MCF 10A (cell line): Measurements from ENCODE around the gene BTG1. TPM values are rescaled to one million over a fixed set of nuclear protein-coding genes. Genes with fewer than 3 reads are reported as not detected.
"Not testable (repeated sequence)": the region's sequence is repeated elsewhere in the genome, so short reads cannot be mapped to it uniquely, and the experiment has no call there.

Experiments
- BruUV-seq: library from RNA; stranded (reverse); fragments of 400-500 nt; replicated peaks from 2 replicates; lab custom pipeline; 2021; lab: Mats Ljungman, UMichigan
- CTCF ChIA-PET: fragments of 300-600 bp; sonication (Branson Sonifier 250); formaldehyde crosslinking; extraction: SDS; loops from one replicate; lab custom pipeline; 2021; ENCODE audit warnings: antibody characterized with exemption, inconsistent platforms; lab: Yijun Ruan, JAX
- POLR2A ChIA-PET: fragments of 300-600, 350-650 bp; sonication (Branson Sonifier 250); formaldehyde crosslinking; extraction: SDS; loops from one replicate; lab custom pipeline; 2020; ENCODE audit warnings: antibody characterized with exemption, inconsistent platforms; lab: Yijun Ruan, JAX
- DNase-seq: peaks from one replicate; pipeline ENCODE4 v3.0.0-alpha.2; 2018; ENCODE audit not compliant: unreplicated experiment
- H3K27ac Mint-ChIP-seq: one replicate; pipeline ENCODE4 v1.8.0; 2022; ENCODE audit warnings: mild to moderate bottlenecking, low read depth, mixed read lengths; ENCODE audit not compliant: unreplicated experiment
- H3K27me3 Mint-ChIP-seq: one replicate; pipeline ENCODE4 v1.8.0; 2022; ENCODE audit warnings: mixed read lengths; ENCODE audit not compliant: insufficient read depth, unreplicated experiment
- H3K36me3 Mint-ChIP-seq: one replicate; pipeline ENCODE4 v1.8.0; 2022; ENCODE audit warnings: mild to moderate bottlenecking, moderate library complexity, mixed read lengths; ENCODE audit not compliant: insufficient read depth, unreplicated experiment
- H3K4me1 Mint-ChIP-seq: one replicate; pipeline ENCODE4 v1.8.0; 2022; ENCODE audit warnings: mixed read lengths; ENCODE audit not compliant: insufficient read depth, unreplicated experiment
- H3K4me3 Mint-ChIP-seq: one replicate; pipeline ENCODE4 v1.8.0; 2022; ENCODE audit warnings: mild to moderate bottlenecking, moderate library complexity, mixed read lengths; ENCODE audit not compliant: unreplicated experiment
- H3K9me3 Mint-ChIP-seq: one replicate; pipeline ENCODE4 v1.8.0; 2022; ENCODE audit warnings: mixed read lengths; ENCODE audit not compliant: unreplicated experiment
- intact Hi-C: fragments of 100-400 bp; cut with micrococcal nuclease; formaldehyde crosslinking; loops from 2 replicates; pipeline ENCODE4 v1.14.1; 2022
- total RNA-seq: library from RNA; stranded (reverse); gene quantifications from 2 replicates; pipeline ENCODE4 v1.2.3, GENCODE V29; 2022
- TF ChIP-seq, protein P1 (sequence below): fragments of 200-600 bp; IDR thresholded peaks from one replicate; pipeline ENCODE4 v1.8.0; 2022; ENCODE audit warnings: antibody characterized with exemption, mild to moderate bottlenecking; ENCODE audit not compliant: unreplicated experiment

Gene BTG1
- total RNA-seq, 1 experiment from 2014 or later: 128 TPM

DNA sequence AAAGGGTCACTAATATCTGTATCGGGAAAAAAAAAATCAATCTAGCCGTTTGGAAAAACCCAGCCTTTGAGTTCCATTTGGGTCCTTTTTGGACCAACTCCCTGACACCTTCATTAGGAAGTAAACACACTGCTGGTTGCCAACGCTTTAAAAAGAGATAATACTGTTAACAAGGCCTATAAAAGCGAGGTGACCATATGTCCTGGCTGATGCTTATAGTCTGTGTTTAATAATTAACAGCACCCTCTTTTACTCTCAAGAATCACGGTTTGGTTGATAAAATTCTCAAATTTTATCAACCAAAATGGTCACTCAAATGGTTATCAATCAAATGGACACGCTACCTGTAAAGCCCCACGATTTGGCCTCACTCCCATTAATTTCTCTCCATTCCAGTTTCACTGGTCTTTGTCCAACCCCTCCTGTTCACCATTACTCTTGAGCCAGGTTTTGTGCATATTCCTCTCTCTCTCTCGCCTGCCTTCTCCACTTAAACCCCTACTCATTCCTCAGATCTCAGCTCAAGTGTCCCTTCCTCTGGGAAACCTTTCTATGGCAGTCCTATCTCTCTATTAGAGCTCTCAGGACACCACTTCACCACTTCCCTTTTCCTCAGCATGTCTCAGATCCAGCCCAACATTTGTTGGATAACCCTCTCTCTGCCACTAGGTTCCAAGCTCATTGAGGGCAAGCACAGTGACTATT, 9.5 kb downstream of the BTG1 start:
- CTCF ChIA-PET: interaction anchor here (0.6 to 2.6 kb wide), 7 partner anchors 9 to 754 kb away, joined by 3 to 22 read pairs (median 3); no protein-coding TSS in a partner anchor

DNA sequence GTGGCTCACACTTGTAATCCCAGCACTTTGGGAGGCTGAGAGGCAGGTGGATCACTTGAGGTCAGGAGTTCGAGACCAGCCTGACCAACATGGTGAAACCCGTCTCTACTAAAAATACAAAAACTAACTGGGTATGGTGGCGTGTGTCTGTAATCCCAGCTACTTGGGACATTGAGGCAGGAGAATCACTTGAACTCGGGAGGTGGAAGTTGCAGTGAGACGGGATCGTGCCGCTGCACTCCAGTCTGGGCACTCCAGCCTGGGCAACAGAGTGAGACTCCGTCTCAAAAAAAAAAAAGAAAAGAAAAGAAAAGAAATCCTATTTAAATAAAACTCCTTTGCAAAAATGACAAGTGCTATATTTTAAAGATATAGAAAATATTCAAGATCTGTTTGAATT, 10.1 kb downstream of the BTG1 start:
- ChIA-PET CTCF (interaction anchor here (1.0 to 1.8 kb wide), 2 partner anchors 9 to 754 kb away, joined by 4 to 11 read pairs; no protein-coding TSS in a partner anchor), POLR2A (interaction anchor here (0.7 to 10.8 kb wide), 16 partner anchors 10 to 755 kb away, joined by 3 to 198 read pairs (median 5); partner anchors contain the start of gene BTG1)
- H3K4me3 Mint-ChIP-seq, H3K9me3 Mint-ChIP-seq, DNase-seq, H3K27ac Mint-ChIP-seq, intact Hi-C loops, BruUV-seq, H3K27me3 Mint-ChIP-seq: not testable (repeated sequence)
- peaks cover 73% of the 10 kb centered on the region for H3K4me1 Mint-ChIP-seq
- H3K36me3 Mint-ChIP-seq: peaks cover 78% of the 10 kb centered on the region

More for the DNA sequence above, 9.5 kb downstream of the BTG1 start:
- TF ChIP-seq, protein P1, sequence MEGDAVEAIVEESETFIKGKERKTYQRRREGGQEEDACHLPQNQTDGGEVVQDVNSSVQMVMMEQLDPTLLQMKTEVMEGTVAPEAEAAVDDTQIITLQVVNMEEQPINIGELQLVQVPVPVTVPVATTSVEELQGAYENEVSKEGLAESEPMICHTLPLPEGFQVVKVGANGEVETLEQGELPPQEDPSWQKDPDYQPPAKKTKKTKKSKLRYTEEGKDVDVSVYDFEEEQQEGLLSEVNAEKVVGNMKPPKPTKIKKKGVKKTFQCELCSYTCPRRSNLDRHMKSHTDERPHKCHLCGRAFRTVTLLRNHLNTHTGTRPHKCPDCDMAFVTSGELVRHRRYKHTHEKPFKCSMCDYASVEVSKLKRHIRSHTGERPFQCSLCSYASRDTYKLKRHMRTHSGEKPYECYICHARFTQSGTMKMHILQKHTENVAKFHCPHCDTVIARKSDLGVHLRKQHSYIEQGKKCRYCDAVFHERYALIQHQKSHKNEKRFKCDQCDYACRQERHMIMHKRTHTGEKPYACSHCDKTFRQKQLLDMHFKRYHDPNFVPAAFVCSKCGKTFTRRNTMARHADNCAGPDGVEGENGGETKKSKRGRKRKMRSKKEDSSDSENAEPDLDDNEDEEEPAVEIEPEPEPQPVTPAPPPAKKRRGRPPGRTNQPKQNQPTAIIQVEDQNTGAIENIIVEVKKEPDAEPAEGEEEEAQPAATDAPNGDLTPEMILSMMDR: no peak
- peaks cover 85% of the 10 kb centered on the region for H3K36me3 Mint-ChIP-seq
- POLR2A ChIA-PET: interaction anchor here (0.7 to 10.8 kb wide), 31 partner anchors 10 to 755 kb away, joined by 3 to 198 read pairs (median 5); partner anchors contain the start of gene BTG1
- intact Hi-C loops: loop anchor here (2.0 kb wide), 1 partner anchor 357 kb away; no protein-coding TSS in a partner anchor
- no TSS peak for BruUV-seq
- no peak for DNase-seq
- H3K4me1 Mint-ChIP-seq: peaks cover 69% of the 10 kb centered on the region
- H3K4me3 Mint-ChIP-seq: peak overlapping the region; percentile 89
- peak overlapping the region; percentile 74 for H3K27ac Mint-ChIP-seq
- no peaks in the 10 kb centered on the region for H3K27me3 Mint-ChIP-seq
- H3K9me3 Mint-ChIP-seq: no peaks in the 10 kb centered on the region

DNA sequence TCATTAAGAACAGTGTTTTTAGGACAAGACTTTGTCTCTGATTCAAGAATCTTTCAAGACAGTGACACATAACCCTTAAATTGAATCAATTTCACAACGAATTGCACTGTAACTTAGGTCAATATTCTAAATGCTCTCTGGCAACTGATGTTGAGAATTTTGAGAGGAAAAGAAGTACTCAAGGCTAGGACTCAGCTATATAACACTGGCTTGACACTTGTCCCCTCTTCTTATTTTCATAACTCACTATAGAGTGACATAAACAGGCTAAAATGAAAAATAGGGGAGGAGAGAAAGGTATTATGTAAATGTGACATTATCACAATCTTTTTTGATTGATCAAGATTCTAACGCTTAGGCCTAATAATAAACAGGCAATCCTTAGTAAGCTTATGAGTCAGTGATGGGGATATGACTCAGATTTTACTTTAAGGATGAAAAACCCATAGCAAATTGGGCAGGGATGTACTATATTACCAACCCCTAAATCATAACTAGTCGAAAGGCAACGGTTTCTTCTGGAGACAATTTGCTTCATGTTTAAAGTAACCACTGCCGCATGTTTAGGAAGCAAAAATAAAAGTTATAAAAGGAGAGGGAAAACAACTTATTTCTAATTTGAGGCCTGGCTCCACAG, 10.9 kb downstream of the BTG1 start:
- peaks cover 73% of the 10 kb centered on the region for H3K4me1 Mint-ChIP-seq
- no peaks in the 10 kb centered on the region for H3K9me3 Mint-ChIP-seq

More for the DNA sequence above, 10.9 kb downstream of the BTG1 start:
- CTCF ChIA-PET: interaction anchor here (0.7 to 2.0 kb wide), 4 partner anchors 82 to 753 kb away, joined by 3 to 11 read pairs (median 4); no protein-coding TSS in a partner anchor
- peak overlapping the region; percentile 90 for H3K27ac Mint-ChIP-seq
- BruUV-seq: no TSS peak
- intact Hi-C loops: no loop called here
- peak; percentile 64 for DNase-seq
- H3K36me3 Mint-ChIP-seq: peaks cover 71% of the 10 kb centered on the region
- peak overlapping the region; percentile 36 for H3K4me3 Mint-ChIP-seq
- TF ChIP-seq, protein P1: no peak
- H3K27me3 Mint-ChIP-seq: no peaks in the 10 kb centered on the region
- POLR2A ChIA-PET: interaction anchor here (0.6 to 10.8 kb wide), 31 partner anchors 10 to 754 kb away, joined by 3 to 198 read pairs (median 4); partner anchors contain the start of gene BTG1
